CD4-positive, alpha-beta T cell treated with Interleukin-21 for 1 hour (primary cell): ENCODE results near the gene SLC12A5.
A peak's percentile ranks its signal among the peaks of the same experiment; 100 is the strongest.

Experiments used
- DNase-seq: peaks from one replicate; pipeline ENCODE4 v3.0.0-alpha.2; 2020

SLC12A5 gene

DNA sequence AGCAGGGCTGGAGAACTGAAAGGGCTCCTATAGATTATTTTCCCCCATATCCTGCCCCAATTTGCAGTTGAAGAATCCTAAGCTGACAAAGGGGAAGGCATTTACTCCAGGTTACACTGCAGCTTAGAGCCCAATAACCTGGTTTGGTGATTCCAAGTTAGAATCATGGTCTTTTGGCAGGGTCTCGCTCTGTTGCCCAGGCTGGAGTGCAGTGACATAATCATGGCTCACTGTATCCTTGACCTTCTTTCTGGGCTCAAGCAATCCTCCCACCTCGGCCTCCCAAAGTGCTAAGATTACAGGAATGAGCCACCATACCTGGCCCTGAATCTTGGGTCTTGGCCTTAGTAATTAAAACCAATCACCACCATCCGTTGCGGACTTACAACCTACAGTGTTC lies 21.3 kb upstream of the SLC12A5 start:
- DNase-seq = no peak

DNA sequence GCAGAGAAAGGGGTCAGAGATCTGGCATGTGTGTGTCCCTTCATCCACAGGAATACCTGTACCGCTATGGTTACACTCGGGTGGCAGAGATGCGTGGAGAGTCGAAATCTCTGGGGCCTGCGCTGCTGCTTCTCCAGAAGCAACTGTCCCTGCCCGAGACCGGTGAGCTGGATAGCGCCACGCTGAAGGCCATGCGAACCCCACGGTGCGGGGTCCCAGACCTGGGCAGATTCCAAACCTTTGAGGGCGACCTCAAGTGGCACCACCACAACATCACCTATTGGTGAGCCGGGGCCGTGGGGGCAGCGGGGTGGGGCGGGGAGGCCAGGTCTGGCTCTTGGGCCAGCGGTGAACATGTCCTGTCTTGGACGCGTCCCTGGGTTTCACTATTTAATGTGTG lies 19.2 kb upstream of the SLC12A5 start:
- DNase-seq = no peak

DNA sequence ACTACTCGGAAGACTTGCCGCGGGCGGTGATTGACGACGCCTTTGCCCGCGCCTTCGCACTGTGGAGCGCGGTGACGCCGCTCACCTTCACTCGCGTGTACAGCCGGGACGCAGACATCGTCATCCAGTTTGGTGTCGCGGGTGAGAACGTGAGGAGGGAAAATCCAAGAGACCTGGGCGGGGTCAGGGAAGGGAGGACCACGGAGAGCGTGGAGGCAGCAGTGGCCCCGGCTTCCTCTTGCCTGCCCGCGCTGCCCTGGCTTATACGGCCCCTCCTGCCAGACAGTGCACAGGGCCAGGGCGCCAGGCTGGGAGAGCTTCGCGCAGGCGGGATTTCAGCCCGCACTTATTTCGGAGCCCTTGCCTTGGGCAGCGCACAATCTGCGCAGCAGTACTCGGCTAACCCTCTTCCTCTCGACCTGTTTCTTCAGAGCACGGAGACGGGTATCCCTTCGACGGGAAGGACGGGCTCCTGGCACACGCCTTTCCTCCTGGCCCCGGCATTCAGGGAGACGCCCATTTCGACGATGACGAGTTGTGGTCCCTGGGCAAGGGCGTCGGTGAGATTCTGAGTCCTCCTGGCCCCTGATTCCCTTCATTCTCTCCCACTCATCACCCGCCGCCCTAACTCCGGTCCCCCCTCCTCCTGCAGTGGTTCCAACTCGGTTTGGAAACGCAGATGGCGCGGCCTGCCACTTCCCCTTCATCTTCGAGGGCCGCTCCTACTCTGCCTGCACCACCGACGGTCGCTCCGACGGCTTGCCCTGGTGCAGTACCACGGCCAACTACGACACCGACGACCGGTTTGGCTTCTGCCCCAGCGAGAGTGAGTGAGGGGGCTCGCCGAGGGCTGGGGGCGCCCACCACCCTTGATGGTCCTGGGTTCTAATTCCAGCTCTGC lies 18.3 kb upstream of the SLC12A5 start:
- DNase-seq = peak; percentile 50

DNA sequence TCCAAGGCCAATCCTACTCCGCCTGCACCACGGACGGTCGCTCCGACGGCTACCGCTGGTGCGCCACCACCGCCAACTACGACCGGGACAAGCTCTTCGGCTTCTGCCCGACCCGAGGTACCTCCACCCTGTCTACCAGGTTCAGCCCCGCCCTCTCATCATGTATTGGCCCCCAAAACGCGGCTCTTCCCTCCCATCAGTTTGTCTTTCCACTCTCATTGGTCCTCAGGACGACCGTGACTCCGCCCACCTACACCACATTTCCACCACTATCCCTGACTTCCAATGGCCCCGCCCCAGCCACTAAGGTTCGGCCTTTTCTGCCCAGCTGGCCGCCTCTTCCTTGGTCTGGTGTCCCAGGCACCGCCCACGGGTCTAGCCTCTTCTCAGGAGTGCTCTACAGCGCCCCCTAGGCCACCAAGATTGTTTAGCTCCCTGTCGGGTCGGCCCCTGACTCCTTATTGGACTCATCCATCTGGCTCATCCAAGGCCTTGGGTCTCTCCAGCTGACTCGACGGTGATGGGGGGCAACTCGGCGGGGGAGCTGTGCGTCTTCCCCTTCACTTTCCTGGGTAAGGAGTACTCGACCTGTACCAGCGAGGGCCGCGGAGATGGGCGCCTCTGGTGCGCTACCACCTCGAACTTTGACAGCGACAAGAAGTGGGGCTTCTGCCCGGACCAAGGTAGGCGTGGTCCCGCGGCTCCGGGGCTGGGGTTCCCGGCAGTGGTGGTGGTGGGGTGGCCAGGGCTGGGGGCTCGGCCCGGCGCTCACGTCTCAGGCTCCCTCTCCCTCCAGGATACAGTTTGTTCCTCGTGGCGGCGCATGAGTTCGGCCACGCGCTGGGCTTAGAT lies 17.2 kb upstream of the SLC12A5 start:
- peak; percentile 45 for DNase-seq

DNA sequence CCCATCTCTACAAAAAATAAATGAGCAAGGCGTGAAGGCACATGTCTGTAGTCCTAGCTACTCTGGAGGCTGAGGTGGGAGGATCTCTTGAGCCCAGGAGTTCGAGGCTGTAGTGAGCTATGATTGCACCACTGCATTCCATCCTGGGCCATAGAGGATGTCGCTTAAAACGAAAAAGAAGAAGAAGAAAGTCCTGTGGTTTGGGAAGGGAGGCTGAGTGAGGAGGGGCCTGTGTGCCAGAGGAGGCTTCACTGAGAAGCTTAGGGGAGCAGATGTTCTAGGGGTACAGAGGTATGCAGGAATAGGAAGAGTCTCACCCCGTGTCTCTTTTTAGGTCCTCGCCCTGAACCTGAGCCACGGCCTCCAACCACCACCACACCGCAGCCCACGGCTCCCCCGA lies 16.1 kb upstream of the SLC12A5 start:
- no peak for DNase-seq

DNA sequence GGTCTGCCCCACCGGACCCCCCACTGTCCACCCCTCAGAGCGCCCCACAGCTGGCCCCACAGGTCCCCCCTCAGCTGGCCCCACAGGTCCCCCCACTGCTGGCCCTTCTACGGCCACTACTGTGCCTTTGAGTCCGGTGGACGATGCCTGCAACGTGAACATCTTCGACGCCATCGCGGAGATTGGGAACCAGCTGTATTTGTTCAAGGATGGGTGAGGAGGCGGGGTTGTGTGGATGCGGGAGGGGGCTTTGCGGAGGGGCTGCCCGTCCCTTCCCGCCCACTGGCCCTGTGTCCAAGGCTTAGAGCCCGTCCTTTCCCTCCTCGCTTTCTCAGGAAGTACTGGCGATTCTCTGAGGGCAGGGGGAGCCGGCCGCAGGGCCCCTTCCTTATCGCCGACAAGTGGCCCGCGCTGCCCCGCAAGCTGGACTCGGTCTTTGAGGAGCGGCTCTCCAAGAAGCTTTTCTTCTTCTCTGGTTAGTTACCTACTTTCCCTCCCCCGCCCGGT lies 15.6 kb upstream of the SLC12A5 start:
- no peak for DNase-seq

DNA sequence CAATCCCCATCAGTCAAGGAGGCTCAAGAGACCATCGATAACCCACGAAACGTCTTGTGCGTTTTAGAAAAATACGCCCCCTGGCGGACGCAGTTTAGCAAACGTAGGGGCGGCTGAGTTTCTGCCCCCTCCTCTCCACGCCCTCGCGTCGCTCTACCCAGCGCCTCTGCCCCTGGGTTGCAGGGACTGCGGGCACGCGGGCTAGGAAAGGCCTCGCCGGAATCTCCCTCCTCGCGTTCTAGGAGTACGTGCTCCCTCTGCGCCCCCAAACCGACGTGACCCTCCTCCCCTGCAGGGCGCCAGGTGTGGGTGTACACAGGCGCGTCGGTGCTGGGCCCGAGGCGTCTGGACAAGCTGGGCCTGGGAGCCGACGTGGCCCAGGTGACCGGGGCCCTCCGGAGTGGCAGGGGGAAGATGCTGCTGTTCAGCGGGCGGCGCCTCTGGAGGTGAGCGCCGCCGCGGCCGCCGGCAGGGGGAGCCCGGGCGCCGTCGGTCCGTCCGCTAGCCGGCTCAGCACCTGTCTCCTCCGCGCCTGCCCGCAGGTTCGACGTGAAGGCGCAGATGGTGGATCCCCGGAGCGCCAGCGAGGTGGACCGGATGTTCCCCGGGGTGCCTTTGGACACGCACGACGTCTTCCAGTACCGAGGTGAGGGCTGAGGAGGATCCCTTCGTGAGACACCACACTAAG lies 15.0 kb upstream of the SLC12A5 start:
- peak; percentile 72 for DNase-seq

DNA sequence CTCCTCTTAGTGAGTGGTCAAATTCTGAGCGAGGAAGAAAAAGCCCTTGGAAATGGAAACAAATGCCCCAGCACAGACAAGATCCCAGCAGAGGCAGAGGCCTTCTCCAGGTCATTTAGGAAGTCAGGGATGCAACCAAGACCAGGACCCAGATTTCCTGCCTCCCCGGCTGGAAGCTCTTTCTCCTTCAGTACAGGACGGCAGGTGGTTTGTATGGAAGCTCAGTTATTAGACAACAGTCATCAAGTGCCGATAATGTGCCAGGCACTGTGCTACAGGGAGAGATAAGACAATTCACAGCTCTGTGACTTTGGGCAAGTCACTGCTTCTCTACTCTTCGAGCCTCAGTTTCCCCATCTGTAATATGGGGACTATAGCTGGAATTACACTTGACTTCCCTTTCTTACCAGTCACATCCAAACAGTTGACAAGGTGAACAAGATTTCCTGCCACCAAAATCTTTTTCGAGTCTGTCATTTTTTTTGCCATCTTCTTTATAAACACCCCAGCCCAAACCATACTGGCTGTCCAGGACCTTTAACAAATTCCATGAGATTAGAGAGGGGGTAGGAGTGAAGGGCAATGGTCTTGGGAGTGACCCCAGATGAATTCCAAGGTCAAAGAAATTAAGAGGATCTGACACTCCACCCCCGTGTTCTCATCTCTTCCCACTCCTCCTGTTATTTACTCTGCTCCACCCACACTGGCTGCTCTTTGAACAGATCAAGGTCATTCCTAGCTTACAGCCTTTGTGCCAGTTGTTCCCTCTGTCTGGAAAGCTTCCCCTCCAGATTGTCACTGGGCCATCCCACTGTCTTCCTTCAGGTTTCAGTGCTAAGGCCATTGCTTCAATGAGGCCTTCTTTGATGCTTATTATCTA lies 14.3 kb upstream of the SLC12A5 start:
- DNase-seq = no peak

DNA sequence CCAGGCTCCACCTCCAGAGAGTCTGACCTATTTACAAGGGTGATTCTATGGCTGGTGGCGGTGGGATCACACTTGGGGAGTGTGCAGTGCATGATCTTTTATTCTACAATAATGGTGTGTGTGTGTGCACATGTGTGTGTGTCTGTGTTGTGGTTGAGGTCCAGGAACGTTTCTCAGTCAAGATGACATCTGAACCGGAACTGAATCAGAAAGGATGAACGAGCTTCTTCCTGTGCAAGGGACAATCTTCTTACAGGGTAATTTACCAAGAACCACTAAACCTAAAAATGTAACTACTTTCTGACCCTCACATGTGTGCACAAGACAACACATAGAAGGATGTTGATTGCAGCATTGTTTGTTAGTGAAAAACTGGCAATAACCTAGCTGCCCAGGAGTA lies 11.7 kb upstream of the SLC12A5 start:
- no peak for DNase-seq

DNA sequence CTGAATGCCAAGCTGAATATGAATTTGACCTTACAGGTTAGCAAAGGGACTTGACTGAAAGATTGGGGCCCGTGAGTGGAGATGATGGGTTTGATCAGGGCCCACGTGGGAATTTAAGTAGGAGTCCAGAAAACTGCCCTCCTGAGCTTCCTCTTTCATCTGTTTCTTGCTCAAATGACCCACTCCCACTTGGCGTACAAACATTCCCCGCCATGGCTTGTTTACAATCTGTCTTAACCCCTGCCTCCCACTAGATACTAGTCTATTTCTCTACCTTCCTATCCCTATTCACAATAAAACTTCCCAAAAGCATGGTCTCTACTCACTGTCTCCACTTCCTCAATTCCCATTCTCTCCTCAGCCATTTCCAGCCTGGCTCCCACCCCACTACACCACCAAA lies 10.9 kb upstream of the SLC12A5 start:
- no peak for DNase-seq

DNA sequence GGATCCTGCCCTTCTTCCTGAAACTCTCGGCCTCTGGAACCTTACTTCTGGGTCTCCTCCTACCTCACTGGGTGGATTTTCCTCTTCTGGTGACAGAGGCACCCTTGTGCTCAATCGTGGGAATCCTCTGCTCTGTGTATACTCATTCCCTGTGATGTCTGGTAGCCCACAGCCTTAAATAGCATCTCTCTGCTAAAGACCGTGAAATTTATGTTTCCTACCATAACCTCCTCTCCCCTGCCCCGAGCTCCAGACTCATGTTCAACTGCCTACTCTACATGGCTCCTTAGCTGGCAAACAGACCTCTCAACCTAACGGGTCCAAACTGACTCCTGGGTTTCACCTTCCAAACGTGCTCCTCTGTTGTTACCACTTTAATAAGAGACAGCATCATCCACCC lies 10.4 kb upstream of the SLC12A5 start:
- no peak for DNase-seq

DNA sequence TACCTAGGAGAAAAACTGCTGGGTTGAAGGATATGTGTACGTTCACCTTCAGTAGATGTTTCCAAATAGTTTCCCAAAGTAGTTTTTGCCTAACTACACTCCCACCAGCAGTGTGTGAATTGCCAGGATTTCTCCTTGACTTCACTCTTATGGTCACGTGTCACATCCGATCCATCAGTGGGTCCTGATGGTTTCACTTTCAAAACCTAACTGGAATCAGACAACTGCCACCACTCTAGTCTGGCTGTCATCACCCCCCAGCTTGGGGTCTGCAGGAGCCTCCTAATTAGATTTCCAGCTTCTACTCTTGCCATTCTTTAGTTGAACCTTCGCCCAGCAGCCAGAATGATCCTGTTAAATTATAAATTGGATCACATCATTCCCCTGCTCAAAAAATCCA lies 8.5 kb upstream of the SLC12A5 start:
- no peak for DNase-seq

DNA sequence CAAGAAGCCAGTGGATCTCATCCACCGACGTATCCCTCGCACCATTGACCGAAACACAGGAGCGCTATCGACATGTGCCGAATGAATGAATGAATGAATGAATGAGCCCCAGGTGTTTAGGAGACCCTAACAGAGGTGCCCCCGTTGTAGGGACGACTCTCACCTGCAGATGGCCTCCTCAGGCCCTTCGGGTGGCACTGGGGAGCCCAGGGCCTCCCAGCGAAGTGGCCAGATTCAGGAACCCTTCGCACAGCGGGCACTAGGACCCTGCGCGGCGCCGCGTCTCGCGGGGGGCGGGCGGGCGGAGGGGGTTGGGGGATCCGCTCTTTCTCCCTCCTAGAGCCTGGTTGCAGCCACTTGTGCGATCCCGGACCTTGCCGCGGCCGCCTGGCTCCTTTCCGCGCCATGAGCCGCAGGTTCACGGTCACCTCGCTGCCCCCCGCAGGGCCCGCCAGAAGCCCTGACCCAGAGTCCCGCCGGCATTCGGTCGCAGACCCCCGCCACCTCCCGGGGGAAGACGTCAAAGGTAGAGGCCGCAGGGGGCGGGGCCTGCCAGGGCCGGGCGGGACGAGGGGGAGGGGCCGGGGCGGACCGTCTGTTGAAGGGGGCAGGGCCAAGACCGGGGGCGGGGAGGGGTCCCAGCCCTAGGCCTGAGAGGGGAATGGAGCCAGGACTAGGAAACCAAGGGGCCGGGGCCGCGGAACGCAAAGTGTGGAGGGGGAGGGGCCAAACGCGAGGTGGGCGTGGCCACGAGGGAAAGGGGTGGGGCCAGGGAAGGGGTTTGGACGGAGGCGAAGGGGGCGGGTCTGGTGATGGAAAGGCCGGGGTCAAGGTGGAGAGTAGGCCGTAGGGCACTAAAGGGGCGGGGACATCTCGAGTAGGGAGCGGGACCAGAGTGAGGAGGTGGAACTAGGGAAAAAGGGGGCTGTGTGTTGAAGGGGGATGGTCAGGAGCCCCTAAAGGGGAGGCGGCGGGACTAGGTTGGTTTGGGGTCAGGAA lies 7.4 kb upstream of the SLC12A5 start:
- peak; percentile 48 for DNase-seq

DNA sequence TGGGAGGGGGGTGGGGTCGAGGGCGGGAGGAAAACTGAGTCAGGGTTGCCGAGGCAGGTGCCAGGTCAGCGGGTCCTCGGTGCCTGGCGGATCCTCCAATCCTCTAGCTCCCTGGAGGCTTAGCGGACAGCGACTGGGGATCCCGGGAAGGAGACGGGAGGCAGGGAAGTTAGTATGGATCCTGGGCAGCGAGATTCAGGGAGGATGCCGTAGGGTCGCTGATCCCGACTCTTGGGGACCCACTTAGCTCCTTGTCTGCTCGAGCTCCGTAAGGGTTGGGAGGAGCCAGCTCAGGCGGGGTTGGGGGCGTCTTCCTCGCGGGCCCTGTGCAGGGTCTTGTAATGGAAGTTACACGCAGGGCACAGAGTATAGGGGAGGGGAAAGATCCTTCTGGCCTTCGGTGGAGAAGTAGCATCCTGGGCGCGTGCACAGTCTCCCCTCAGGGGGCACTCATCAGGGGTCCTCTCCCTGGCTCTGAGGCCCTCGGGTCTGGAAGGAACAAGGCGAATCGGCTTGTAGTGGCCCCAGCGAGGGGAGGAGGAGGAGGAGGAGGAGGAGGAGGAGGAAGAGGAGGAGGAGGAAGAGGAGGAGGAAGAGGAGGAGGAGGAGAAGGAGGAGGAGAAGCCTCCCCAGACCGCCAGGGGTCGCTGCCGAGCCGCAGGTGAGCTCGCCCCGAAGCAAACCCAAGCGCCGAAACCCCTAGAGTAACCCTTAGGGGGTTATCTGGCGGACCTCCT lies 6.4 kb upstream of the SLC12A5 start:
- peak; percentile 74 for DNase-seq

DNA sequence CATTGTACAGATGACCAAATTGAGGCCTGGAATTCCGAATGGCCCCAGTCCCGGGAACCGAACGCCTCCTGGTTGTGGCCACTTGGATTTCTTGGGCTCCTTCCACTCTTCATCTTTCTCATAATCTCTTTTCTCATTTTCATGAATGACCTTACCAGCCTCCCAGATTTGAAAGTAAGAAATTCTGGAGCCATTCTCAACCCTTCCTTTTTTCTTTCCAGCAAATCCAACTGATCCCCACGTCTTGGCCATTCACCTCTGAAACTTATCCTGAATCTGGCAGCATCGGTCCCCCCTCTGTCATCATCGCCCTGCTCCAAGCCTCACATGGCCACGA lies 5.9 kb upstream of the SLC12A5 start:
- DNase-seq = no peak

DNA sequence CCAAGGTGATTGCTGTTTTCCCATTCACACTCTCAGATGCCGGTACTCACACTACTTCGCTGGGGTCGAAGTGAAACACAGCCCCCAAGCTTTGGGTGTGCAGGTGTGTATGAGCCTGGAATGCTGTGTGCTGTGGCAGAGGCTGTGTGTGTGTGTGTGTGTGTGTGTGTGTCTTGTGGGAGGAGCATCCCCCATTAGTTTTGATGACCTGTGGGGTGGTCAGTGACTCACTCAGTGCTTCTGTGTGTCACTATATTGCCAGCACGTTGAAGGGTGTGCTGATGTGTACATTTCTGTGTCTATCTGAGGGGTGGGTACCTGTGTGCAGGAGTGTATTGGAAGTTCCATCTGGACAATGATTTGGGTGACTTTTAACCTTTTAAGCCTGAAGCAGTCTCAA lies 5.0 kb upstream of the SLC12A5 start:
- DNase-seq = no peak

DNA sequence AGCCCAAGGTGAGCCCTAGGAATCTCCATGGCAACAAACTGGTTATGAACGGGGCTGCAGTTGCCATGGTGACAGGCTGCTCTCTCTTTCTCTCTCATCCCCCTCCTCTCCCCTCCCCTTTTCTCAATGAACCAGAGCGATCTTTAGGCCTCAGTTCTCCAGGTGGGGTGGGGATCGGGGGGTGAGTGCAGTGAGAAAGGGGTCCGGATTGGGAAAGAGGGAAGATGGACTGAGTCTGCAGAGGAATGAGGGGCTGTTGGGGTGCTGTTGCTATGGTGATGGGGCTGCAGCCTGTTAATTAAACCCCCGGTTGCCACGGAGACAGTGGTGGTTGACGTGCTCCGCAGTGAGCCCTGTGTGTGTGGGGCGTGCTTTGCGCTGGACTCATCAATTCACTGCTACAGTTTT lies 3.6 kb upstream of the SLC12A5 start:
- no peak for DNase-seq

DNA sequence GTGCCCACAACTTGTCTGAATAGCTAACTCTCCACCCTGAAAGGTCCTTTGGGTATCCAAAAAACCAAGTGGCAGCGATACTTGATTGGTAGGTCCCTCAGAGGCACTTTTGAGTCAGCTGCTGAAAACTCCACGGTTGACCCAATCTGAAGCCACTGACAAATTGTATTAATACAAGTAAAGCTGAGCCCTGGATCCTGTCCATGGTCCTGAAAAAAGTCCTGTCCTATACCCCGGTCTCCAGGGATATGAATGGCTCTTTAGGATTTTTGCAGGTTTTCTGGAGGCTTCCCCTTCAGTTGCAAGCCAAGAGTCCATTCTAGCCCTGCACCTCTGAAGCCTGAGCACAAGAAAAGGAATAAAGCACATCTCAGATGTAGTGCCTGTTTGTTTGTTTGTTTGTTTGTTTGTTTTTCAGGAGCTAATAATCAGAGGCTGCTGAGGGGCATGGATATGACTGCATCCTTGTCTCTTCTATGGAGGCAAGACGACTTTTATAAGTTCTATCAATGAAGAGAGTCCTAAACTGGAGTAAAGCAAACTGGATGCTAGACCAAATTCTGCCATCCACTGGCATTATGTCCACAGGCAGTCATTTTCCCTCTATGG lies 1.7 kb upstream of the SLC12A5 start:
- DNase-seq = peak; percentile 34

DNA sequence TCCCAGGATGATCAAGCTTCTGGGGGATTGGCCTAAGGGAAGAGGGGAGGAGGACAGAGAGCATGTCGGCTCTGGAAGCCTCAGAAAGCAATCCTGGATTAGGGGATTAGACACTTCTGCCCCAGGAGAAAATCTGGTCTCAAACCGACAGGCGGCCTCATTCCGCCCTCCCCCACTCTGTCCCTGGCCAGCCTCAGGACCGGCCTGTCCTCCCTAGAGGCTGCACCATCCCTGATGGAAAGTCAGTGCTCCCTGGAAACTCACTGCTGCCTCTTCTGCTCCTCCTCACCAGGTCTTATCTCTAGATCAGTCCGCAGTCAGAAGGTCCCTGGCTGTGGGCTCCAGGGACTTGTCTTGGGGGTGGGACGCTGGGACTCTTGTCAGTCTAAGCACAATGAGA lies 905 bp upstream of the SLC12A5 start:
- no peak for DNase-seq
